ENCODE results near the gene DPP10.
A peak's percentile ranks its signal among the peaks of the same experiment; 100 is the strongest.

Gene DPP10

DNA sequence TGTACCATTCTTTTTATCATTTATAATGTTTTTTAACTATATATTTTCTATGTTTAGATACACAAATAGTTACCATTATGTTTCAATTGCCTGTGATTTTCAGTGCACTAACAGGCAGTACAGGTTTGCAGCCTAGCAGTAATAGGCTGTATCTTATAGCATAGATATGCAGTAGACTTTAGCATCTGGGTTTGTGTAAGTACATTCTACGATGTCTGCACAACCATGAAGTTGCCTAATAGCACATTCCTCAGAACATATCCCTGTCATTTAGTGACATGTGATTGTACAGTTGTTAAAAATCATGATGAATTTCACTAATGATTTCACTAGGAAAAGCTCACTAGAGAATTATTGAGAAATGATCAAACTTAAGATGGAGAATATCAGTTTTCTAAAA lies 884.6 kb downstream of the DPP10 start:
- Histone ChIP-seq H3K27ac (ENCODE audit: low read depth, low read length) (no peak overlapping the region), H2BK12ac (ENCODE audit: low read length) (no peak overlapping the region), H3K27me3 (ENCODE audit: insufficient read depth, low read length) (no peaks in the 10 kb centered on the region), H3K23ac (ENCODE audit: low read length) (no peak overlapping the region), H3K36me3 (ENCODE audit: control insufficient read depth in 1 of 2, insufficient read depth in 2 of 2, low read length in 2 of 2) (no peaks in the 10 kb centered on the region), H4K12ac (ENCODE audit: low read depth, low read length) (no peak overlapping the region), H3K79me1 (ENCODE audit: low read length) (no peaks in the 10 kb centered on the region), H3K4me1 (ENCODE audit: control insufficient read depth in 1 of 2, insufficient read depth in 2 of 2, low read length in 2 of 2) (no peaks in the 10 kb centered on the region), H3K9me3 (ENCODE audit: insufficient read depth, low read depth, low read length) (no peaks in the 10 kb centered on the region), H2BK120ac (ENCODE audit: insufficient read depth, low read length, poor library complexity) (no peak overlapping the region), H2BK5ac (ENCODE audit: low read depth, low read length, poor library complexity) (no peak overlapping the region), H3K18ac (ENCODE audit: low read length) (no peak overlapping the region), H3K14ac (ENCODE audit: low read length) (no peak overlapping the region), H4K91ac (ENCODE audit: low read depth, low read length) (no peak overlapping the region), H3K4me3 (ENCODE audit: low read depth, low read length) (no peak overlapping the region), H4K8ac (ENCODE audit: low read depth, low read length) (no peak overlapping the region), H2AK5ac (ENCODE audit: low read length) (no peak overlapping the region), H3K4me2 (ENCODE audit: low read length) (no peak overlapping the region), H3K9ac (ENCODE audit: low read length) (no peak overlapping the region), H3K4ac (ENCODE audit: low read depth, low read length) (no peak overlapping the region), H2AFZ (ENCODE audit: insufficient read depth, low read length, poor library complexity) (no peak overlapping the region), H3K79me2 (ENCODE audit: control insufficient read depth, insufficient read depth, low read length, poor library complexity) (no peaks in the 10 kb centered on the region)
- WGBS (ENCODE audit: extremely low coverage, insufficient coverage, insufficient read length): no CpG with 5 or more reads among the region's 1 CpG
- DNase-seq: peak; percentile 8 to 36

DNA sequence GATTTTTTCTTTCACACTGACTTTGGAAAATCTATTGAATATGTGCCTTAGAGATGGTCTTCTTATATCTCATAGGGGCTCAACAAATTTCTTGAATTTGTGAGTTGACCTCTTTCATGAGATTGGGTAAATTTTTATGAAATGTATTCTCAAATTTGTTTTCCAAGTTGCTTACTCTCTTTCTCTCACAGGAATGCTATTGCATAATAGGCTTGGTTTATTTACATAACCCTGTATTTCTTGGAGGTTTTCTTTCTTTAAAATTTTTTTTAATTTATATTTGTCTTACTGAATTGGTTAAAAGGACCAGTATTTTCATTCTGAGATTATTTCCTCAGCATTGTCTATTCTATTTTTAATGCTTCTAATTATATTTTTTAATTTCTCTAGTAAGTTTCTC lies 917.1 kb downstream of the DPP10 start:
- no peak for DNase-seq
- no peak overlapping the region for H2BK12ac ChIP-seq (ENCODE audit: low read length)
- H4K12ac ChIP-seq (ENCODE audit: low read depth, low read length): no peak overlapping the region
- no peaks in the 10 kb centered on the region for H3K36me3 ChIP-seq (ENCODE audit: control insufficient read depth in 1 of 2, insufficient read depth in 2 of 2, low read length in 2 of 2)
- H3K4me1 ChIP-seq (ENCODE audit: control insufficient read depth in 1 of 2, insufficient read depth in 2 of 2, low read length in 2 of 2): no peaks in the 10 kb centered on the region
- H3K18ac ChIP-seq (ENCODE audit: low read length): no peak overlapping the region
- H3K27me3 ChIP-seq (ENCODE audit: insufficient read depth, low read length): no peaks in the 10 kb centered on the region
- H3K4ac ChIP-seq (ENCODE audit: low read depth, low read length): no peak overlapping the region
- H3K14ac ChIP-seq (ENCODE audit: low read length): no peak overlapping the region
- H3K9ac ChIP-seq (ENCODE audit: low read length): no peak overlapping the region
- H3K27ac ChIP-seq (ENCODE audit: low read depth, low read length): no peak overlapping the region
- H3K79me1 ChIP-seq (ENCODE audit: low read length): no peaks in the 10 kb centered on the region
- H3K23ac ChIP-seq (ENCODE audit: low read length): no peak overlapping the region
- no peak overlapping the region for H3K4me3 ChIP-seq (ENCODE audit: low read depth, low read length)
- H3K4me2 ChIP-seq (ENCODE audit: low read length): no peak overlapping the region
- H4K91ac ChIP-seq (ENCODE audit: low read depth, low read length): no peak overlapping the region
- no peak overlapping the region for H2AFZ ChIP-seq (ENCODE audit: insufficient read depth, low read length, poor library complexity)
- peaks cover 6% of the 10 kb centered on the region for H3K9me3 ChIP-seq (ENCODE audit: insufficient read depth, low read depth, low read length)
- H2AK5ac ChIP-seq (ENCODE audit: low read length): no peak overlapping the region
- H2BK120ac ChIP-seq (ENCODE audit: insufficient read depth, low read length, poor library complexity): no peak overlapping the region
- no peaks in the 10 kb centered on the region for H3K79me2 ChIP-seq (ENCODE audit: control insufficient read depth, insufficient read depth, low read length, poor library complexity)
- no peak overlapping the region for H4K8ac ChIP-seq (ENCODE audit: low read depth, low read length)
- H2BK5ac ChIP-seq (ENCODE audit: low read depth, low read length, poor library complexity): no peak overlapping the region

- H2AFZ ChIP-seq (ENCODE audit: insufficient read depth, low read length, poor library complexity): no peak overlapping the region
- no peak overlapping the region for H3K14ac ChIP-seq (ENCODE audit: low read length)
- no peak overlapping the region for H3K4ac ChIP-seq (ENCODE audit: low read depth, low read length)
- no peak overlapping the region for H3K23ac ChIP-seq (ENCODE audit: low read length)
- H4K91ac ChIP-seq (ENCODE audit: low read depth, low read length): no peak overlapping the region
- no peak overlapping the region for H2BK120ac ChIP-seq (ENCODE audit: insufficient read depth, low read length, poor library complexity)
- H2AK5ac ChIP-seq (ENCODE audit: low read length): no peak overlapping the region
- H3K4me2 ChIP-seq (ENCODE audit: low read length): no peak overlapping the region
- no CpG with 5 or more reads among the region's 6 CpGs for WGBS (ENCODE audit: extremely low coverage, insufficient coverage, insufficient read length)
- H2BK12ac ChIP-seq (ENCODE audit: low read length): no peak overlapping the region
- no peak overlapping the region for H3K9ac ChIP-seq (ENCODE audit: low read length)
- H3K9me3 ChIP-seq (ENCODE audit: insufficient read depth, low read depth, low read length): no peaks in the 10 kb centered on the region
- H3K27me3 ChIP-seq (ENCODE audit: insufficient read depth, low read length): no peaks in the 10 kb centered on the region
- H3K27ac ChIP-seq (ENCODE audit: low read depth, low read length): no peak overlapping the region
- DNase-seq: peak; percentile 49 to 60
- no peaks in the 10 kb centered on the region for H3K36me3 ChIP-seq (ENCODE audit: control insufficient read depth in 1 of 2, insufficient read depth in 2 of 2, low read length in 2 of 2)
- H4K12ac ChIP-seq (ENCODE audit: low read depth, low read length): no peak overlapping the region
- H3K4me1 ChIP-seq (ENCODE audit: control insufficient read depth in 1 of 2, insufficient read depth in 2 of 2, low read length in 2 of 2): no peaks in the 10 kb centered on the region
- H3K79me2 ChIP-seq (ENCODE audit: control insufficient read depth, insufficient read depth, low read length, poor library complexity): no peaks in the 10 kb centered on the region
- H3K79me1 ChIP-seq (ENCODE audit: low read length): no peaks in the 10 kb centered on the region
- H3K18ac ChIP-seq (ENCODE audit: low read length): no peak overlapping the region
- no peak overlapping the region for H3K4me3 ChIP-seq (ENCODE audit: low read depth, low read length)
- no peak overlapping the region for H2BK5ac ChIP-seq (ENCODE audit: low read depth, low read length, poor library complexity)
- H4K8ac ChIP-seq (ENCODE audit: low read depth, low read length): no peak overlapping the region
These were observed 921.7 kb downstream of the DPP10 start for GRCh38 chr2:115364093-115364492.

DNA sequence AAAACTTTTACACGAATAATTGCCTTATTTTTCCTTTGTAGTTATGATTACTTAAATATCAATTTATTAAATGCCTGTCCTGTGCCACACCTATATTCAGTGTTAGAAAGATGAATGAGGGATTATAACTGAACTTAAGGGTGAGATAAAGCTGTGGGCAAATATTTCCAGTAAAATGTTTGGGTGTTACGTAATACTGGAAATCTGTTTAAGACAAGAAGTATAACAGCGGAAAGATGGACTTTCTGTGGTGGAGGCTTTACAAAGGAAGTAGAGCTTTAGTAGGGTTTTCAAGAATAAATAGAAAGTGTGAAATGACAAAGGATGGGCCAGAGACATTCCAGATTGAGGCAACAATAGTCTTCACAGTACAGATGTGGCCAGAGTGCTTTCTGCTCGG lies 927.0 kb downstream of the DPP10 start:
- Histone ChIP-seq H3K23ac (ENCODE audit: low read length) (no peak overlapping the region), H3K79me1 (ENCODE audit: low read length) (no peaks in the 10 kb centered on the region), H3K4ac (ENCODE audit: low read depth, low read length) (no peak overlapping the region), H2BK5ac (ENCODE audit: low read depth, low read length, poor library complexity) (no peak overlapping the region), H2AFZ (ENCODE audit: insufficient read depth, low read length, poor library complexity) (no peak overlapping the region), H4K91ac (ENCODE audit: low read depth, low read length) (no peak overlapping the region), H3K27me3 (ENCODE audit: insufficient read depth, low read length) (peaks cover 2% of the 10 kb centered on the region), H3K9me3 (ENCODE audit: insufficient read depth, low read depth, low read length) (peaks cover 3% of the 10 kb centered on the region), H2BK120ac (ENCODE audit: insufficient read depth, low read length, poor library complexity) (no peak overlapping the region), H3K14ac (ENCODE audit: low read length) (no peak overlapping the region), H3K79me2 (ENCODE audit: control insufficient read depth, insufficient read depth, low read length, poor library complexity) (no peaks in the 10 kb centered on the region), H4K8ac (ENCODE audit: low read depth, low read length) (no peak overlapping the region), H3K36me3 (ENCODE audit: control insufficient read depth in 1 of 2, insufficient read depth in 2 of 2, low read length in 2 of 2) (peaks cover 3% of the 10 kb centered on the region in 2 experiments), H3K4me3 (ENCODE audit: low read depth, low read length) (no peak overlapping the region), H3K4me1 (ENCODE audit: control insufficient read depth in 1 of 2, insufficient read depth in 2 of 2, low read length in 2 of 2) (no peaks in the 10 kb centered on the region), H3K27ac (ENCODE audit: low read depth, low read length) (no peak overlapping the region), H4K12ac (ENCODE audit: low read depth, low read length) (no peak overlapping the region), H3K4me2 (ENCODE audit: low read length) (no peak overlapping the region), H3K18ac (ENCODE audit: low read length) (no peak overlapping the region), H2AK5ac (ENCODE audit: low read length) (no peak overlapping the region), H2BK12ac (ENCODE audit: low read length) (no peak overlapping the region), H3K9ac (ENCODE audit: low read length) (no peak overlapping the region)
- no CpG with 5 or more reads among the region's 4 CpGs for WGBS (ENCODE audit: extremely low coverage, insufficient coverage, insufficient read length)
- peak in 1 of 2 donors; percentile 30 for DNase-seq
